Smooth muscle cell (in vitro differentiated cells): ENCODE data around the gene GRIP1. TPM values are rescaled to one million over a fixed set of nuclear protein-coding genes. Genes with fewer than 3 reads are reported as not detected.

Source experiments
- DNase-seq: peaks from one replicate; lab custom pipeline; 2025; ENCODE audit not compliant: unreplicated experiment; lab: John Stamatoyannopoulos, UW
- H2AFZ ChIP-seq: fragments of 200-600 bp; sonication (generic); 2 replicates; pipeline ENCODE4 v1.6.0; 2016; ENCODE audit warnings: antibody characterized with exemption, low read depth, mild to moderate bottlenecking
- H3F3A ChIP-seq: fragments of 200-600 bp; sonication (generic); 2 replicates; pipeline ENCODE4 v1.6.0; 2017; ENCODE audit warnings: antibody characterized with exemption, low read depth
- H3K27ac ChIP-seq: fragments of 200-600 bp; sonication (generic); 2 replicates; pipeline ENCODE4 v1.5.1; 2016; ENCODE audit warnings: low read depth, mild to moderate bottlenecking
- H3K27me3 ChIP-seq: fragments of 200-600 bp; sonication (generic); 2 replicates; pipeline ENCODE4 v1.6.1; 2016; ENCODE audit warnings: low read depth, mild to moderate bottlenecking
- H3K36me3 ChIP-seq: fragments of 200-600 bp; sonication (generic); 2 replicates; pipeline ENCODE4 v1.5.1; 2016; ENCODE audit warnings: low read depth
- H3K4me1 ChIP-seq: fragments of 200-600 bp; sonication (generic); 2 replicates; pipeline ENCODE4 v1.5.1; 2016; ENCODE audit warnings: low read depth
- H3K4me2 ChIP-seq: fragments of 200-600 bp; sonication (generic); 2 replicates; pipeline ENCODE4 v1.6.0; 2016; ENCODE audit warnings: mild to moderate bottlenecking
- H3K4me3 ChIP-seq: fragments of 200-600 bp; sonication (generic); 2 replicates; pipeline ENCODE4 v1.5.1; 2016; ENCODE audit warnings: mild to moderate bottlenecking
- H3K79me2 ChIP-seq: fragments of 200-600 bp; sonication (generic); 2 replicates; pipeline ENCODE4 v1.6.0; 2016; ENCODE audit warnings: low read depth, mild to moderate bottlenecking
- H3K9ac ChIP-seq: fragments of 200-600 bp; sonication (generic); 2 replicates; pipeline ENCODE4 v1.6.0; 2016; ENCODE audit warnings: low read depth
- H3K9me3 ChIP-seq: fragments of 200-600 bp; sonication (generic); replicated peaks from 2 replicates; pipeline ENCODE4 v1.5.1; 2016; ENCODE audit warnings: low read depth
- H4K20me1 ChIP-seq: fragments of 200-600 bp; sonication (generic); 2 replicates; pipeline ENCODE4 v1.6.0; 2016; ENCODE audit warnings: low read depth
- WGBS: methylation state at CpG from one replicate; pipeline ENCODE4 v1.1.7; 2016; ENCODE audit warnings: low lambda C conversion rate; 5-methylcytosine and 5-hydroxymethylcytosine counted together
- polyA plus RNA-seq: library from polyadenylated mRNA; unstranded; fragments of >200 nt; fragmentation: Nextera tagmentation; extraction: Ambion mirVana; gene quantifications from 2 replicates; pipeline ENCODE4 v1.2.1, GENCODE V29; 2016
- total RNA-seq: library from RNA; depleted of rRNA; stranded (reverse); fragments of >200 nt; gene quantifications from 2 replicates; pipeline ENCODE4 v1.2.3, GENCODE V29; 2014
- TF ChIP-seq, protein P1 (sequence below): fragments of 200-600 bp; sonication (generic); IDR thresholded peaks from 2 replicates; pipeline ENCODE4 v1.5.1; 2017; ENCODE audit warnings: borderline replicate concordance, mild to moderate bottlenecking, antibody characterized with exemption; ENCODE audit not compliant: insufficient read depth, poor library complexity, severe bottlenecking

Gene GRIP1
- total and polyA plus RNA-seq, 2 experiments from 2014 or later: 4.0 to 5.9 TPM

DNA sequence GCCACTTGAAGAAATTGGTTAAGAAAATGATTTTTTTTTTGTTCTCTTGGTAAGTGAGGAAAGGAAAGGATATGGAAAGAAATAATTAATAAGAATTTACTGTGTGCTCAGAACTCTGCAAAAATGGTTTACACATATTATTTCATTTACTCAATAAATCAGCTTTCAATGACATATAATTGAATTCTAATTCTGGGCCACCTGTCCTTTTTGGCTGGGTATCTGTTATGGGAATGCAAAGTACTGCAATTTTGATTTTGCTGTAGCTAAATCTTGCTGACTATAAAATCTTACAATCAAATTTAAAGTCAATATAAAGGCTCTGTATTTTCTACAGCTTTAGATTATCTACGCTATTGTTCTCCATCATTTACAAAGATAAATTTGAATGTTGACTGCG lies 147.1 kb downstream of the GRIP1 start:
- Histone ChIP-seq H3K9me3 (no peaks in the 10 kb centered on the region), H3K9ac (no peak overlapping the region), H4K20me1 (no peaks in the 10 kb centered on the region), H3K4me2 (no peak overlapping the region), H3K27me3 (no peaks in the 10 kb centered on the region), H3K4me3 (no peak overlapping the region), H3F3A (no peaks in the 10 kb centered on the region), H3K79me2 (no peaks in the 10 kb centered on the region), H3K36me3 (no peaks in the 10 kb centered on the region), H2AFZ (no peak overlapping the region), H3K4me1 (no peaks in the 10 kb centered on the region), H3K27ac (no peak overlapping the region)
- DNase-seq: no peak
- WGBS: 95% methylated on average over 2 of the region's 2 CpGs
- TF ChIP-seq, protein P1, sequence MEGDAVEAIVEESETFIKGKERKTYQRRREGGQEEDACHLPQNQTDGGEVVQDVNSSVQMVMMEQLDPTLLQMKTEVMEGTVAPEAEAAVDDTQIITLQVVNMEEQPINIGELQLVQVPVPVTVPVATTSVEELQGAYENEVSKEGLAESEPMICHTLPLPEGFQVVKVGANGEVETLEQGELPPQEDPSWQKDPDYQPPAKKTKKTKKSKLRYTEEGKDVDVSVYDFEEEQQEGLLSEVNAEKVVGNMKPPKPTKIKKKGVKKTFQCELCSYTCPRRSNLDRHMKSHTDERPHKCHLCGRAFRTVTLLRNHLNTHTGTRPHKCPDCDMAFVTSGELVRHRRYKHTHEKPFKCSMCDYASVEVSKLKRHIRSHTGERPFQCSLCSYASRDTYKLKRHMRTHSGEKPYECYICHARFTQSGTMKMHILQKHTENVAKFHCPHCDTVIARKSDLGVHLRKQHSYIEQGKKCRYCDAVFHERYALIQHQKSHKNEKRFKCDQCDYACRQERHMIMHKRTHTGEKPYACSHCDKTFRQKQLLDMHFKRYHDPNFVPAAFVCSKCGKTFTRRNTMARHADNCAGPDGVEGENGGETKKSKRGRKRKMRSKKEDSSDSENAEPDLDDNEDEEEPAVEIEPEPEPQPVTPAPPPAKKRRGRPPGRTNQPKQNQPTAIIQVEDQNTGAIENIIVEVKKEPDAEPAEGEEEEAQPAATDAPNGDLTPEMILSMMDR: no peak

DNA sequence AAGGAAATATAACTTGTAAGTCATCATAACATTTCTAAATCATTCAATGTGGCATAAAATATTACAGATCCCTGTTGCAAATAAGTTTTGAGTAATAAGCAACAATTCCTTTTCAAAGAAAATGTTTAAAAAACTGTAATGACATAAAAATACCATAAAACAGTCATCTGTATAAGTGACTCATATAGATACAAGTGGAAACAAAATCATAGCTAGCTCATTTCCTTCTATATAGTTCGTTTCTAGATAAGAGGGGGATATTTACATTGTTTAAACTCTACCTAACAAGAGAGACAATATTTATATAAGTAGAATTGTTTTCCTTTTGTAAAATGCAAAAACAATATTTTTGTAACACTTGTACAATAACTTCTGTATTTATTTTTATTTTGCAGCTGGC lies 148.9 kb downstream of the GRIP1 start:
- no peaks in the 10 kb centered on the region for H3K4me1 ChIP-seq
- H3F3A ChIP-seq: no peaks in the 10 kb centered on the region
- TF ChIP-seq, protein P1: no peak
- WGBS: 75% methylated on average over 1 of the region's 1 CpG
- no peak for DNase-seq
- H3K27ac ChIP-seq: no peak overlapping the region
- no peaks in the 10 kb centered on the region for H3K27me3 ChIP-seq
- no peak overlapping the region for H3K4me3 ChIP-seq
- H3K9ac ChIP-seq: no peak overlapping the region
- no peak overlapping the region for H3K4me2 ChIP-seq
- no peaks in the 10 kb centered on the region for H3K36me3 ChIP-seq
- no peaks in the 10 kb centered on the region for H3K9me3 ChIP-seq
- no peak overlapping the region for H2AFZ ChIP-seq
- H4K20me1 ChIP-seq: no peaks in the 10 kb centered on the region
- H3K79me2 ChIP-seq: no peaks in the 10 kb centered on the region

DNA sequence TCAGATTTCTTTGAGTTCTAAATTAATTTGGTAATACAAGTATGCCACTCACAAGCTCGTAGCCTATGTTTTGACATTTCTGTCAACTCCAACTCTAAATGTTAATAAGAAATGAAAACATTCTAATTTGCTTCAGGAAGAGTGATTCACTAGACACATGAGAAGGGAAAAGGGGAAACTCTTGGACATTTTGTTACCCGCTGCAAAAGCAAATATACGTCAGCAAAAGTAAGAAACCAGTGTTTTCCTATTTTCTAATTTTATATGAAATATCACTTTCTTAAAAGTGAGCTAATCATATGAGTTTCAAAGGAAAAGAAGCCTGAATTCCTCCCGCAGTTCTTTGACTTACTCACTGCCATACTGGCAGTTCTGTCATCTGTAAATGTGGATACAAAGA lies 162.3 kb downstream of the GRIP1 start:
- peaks cover 7% of the 10 kb centered on the region for H3K4me1 ChIP-seq
- TF ChIP-seq, protein P1: no peak
- 52% methylated on average over 4 of the region's 4 CpGs for WGBS

DNA sequence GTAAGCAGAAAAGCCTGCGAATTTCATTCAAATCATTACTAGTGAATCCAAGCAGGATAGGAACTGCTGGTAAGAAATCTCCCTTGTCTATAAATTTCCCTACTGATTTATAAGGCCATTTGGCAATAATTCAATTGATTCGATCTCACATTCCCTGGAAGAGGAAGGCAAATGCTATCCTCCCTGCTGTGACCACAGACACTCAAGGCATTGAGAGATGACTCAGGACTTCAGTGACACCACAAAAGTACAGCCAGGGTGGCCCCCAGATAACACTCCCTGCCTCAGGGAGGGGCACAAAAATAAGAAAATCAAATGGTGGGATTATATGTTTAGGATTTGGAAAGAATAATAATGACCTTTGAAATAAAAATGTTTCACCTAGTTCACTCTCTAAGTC lies 162.7 kb downstream of the GRIP1 start:
- Histone ChIP-seq H3F3A (peaks cover 8% of the 10 kb centered on the region), H3K79me2 (no peaks in the 10 kb centered on the region), H4K20me1 (no peaks in the 10 kb centered on the region), H3K9ac (no peak overlapping the region), H3K4me2 (peak overlapping the region; percentile 48), H3K27me3 (no peaks in the 10 kb centered on the region), H3K9me3 (no peaks in the 10 kb centered on the region), H3K4me1 (peaks cover 7% of the 10 kb centered on the region), H2AFZ (no peak overlapping the region), H3K4me3 (no peak overlapping the region), H3K36me3 (no peaks in the 10 kb centered on the region), H3K27ac (peak overlapping the region; percentile 77)
- WGBS: 52% methylated on average over 2 of the region's 2 CpGs
- DNase-seq: no peak
- TF ChIP-seq, protein P1: no peak

More for the DNA sequence above, 162.3 kb downstream of the GRIP1 start:
- Histone ChIP-seq H3K79me2 (no peaks in the 10 kb centered on the region), H3K27ac (peak overlapping the region; percentile 77), H3K4me3 (no peak overlapping the region), H3K27me3 (no peaks in the 10 kb centered on the region), H4K20me1 (no peaks in the 10 kb centered on the region), H2AFZ (no peak overlapping the region), H3F3A (peaks cover 8% of the 10 kb centered on the region), H3K4me2 (peak overlapping the region; percentile 48), H3K9ac (no peak overlapping the region), H3K36me3 (no peaks in the 10 kb centered on the region), H3K9me3 (no peaks in the 10 kb centered on the region)
- DNase-seq: no peak
